ENCODE results near the gene PIAS1. TPM values are rescaled to one million over a fixed set of nuclear protein-coding genes. Genes with fewer than 3 reads are reported as not detected.

Gene PIAS1
- total and polyA plus RNA-seq, 2 donors (not counting 3 experiments of a cell fraction or from before 2014, with no cell fraction given), result 23.7 to 24.2 TPM

DNA sequence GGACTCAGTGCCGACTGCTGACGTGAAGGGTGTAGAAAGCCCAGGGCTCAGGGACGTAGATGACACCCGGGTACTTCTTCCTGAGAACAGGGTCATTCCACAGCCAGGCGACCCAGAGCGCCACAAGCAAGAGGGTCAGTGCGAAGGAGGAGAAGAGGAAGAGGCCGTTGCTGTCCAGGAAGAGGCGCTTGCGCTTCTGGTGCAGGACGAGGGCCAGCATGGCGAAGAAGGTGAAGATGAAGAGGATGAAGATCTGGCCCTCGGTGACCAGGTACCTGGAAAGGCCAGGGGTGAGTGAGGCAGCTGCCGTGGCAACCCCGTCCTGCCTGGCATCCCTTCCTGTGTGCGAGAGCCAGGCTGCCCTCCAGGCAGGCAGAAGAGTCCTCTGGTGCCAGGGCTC lies 154.0 kb downstream of the PIAS1 start:
- no TSS peak for BruUV-seq (replicated peaks)
- CTCF ChIA-PET, result no interaction called here
- dilution Hi-C loops (cut with MboI; ENCODE audit: extremely low pct_ligation_motif_present, low sequenced_read_pairs), result no loop called here

DNA sequence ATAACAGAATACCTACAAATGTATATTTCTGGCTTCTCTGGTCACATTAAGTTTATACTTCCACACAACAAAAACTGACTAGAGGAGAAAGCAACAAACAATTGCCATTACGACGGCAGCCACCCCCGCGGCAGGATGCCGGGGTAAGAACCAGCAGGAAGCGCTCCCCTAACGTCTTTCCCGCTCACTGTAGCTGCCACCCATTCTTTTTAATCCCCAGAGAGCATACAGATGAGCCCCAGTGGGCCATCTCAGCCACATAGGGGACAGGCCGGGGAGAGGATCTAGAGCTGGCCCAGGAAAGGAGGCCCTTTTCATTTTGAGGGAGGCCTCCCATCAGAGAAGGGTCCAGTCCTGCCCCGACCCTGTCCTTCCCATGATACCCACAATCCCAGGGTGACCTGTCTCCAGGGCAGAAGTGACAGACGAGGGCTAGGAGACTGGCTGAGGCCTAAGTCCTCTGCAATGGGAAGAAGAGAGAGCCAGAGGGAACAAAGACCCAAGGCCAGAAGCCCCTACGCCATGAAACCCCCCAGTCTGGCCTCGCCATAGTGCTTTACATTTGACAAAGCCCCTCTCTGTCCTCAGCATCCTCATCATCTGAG lies 154.6 kb downstream of the PIAS1 start:
- no peaks in the 10 kb centered on the region for H3K36me3 ChIP-seq (ENCODE audit: control insufficient read depth in 2 of 2, extremely low read depth in 1 of 2, insufficient read depth in 2 of 2, low read length in 2 of 2)
- no peak overlapping the region for H3K9ac ChIP-seq (replicated peaks; ENCODE audit: extremely low read depth, insufficient read depth, low read length)
- H3K4me2 ChIP-seq (ENCODE audit: insufficient read depth, low read length), result no peak overlapping the region
- H2AFZ ChIP-seq (ENCODE audit: low read depth, low read length), result no peak overlapping the region
- H4K20me1 ChIP-seq (replicated peaks; ENCODE audit: control insufficient read depth, extremely low read depth, insufficient read depth, low read length), result no peaks in the 10 kb centered on the region
- no peaks in the 10 kb centered on the region for H3K9me1 ChIP-seq (replicated peaks; ENCODE audit: control insufficient read depth, extremely low read depth, insufficient read depth, low read length)
- POLR2A ChIA-PET, result no interaction called here
- dilution Hi-C loops (cut with MboI; ENCODE audit: extremely low pct_ligation_motif_present, low sequenced_read_pairs), result no loop called here
- H3K27ac ChIP-seq (ENCODE audit: insufficient read depth, low read depth, low read length), result no peak overlapping the region
- CTCF ChIA-PET, result no interaction called here
- BruUV-seq (replicated peaks), result no TSS peak
- H3K79me2 ChIP-seq (ENCODE audit: control insufficient read depth, insufficient read depth, low read length), result peaks cover 6% of the 10 kb centered on the region
- DNase-seq (ENCODE audit: low read depth, low spot score) (no peak), FAIRE-seq (no peak)
- peaks cover 15% of the 10 kb centered on the region for H3K4me1 ChIP-seq (ENCODE audit: control insufficient read depth, extremely low read depth, insufficient read depth, low read length)
- TF ChIP-seq POLR2AphosphoS5 (IDR thresholded peaks at IDR 0.05; ENCODE audit: insufficient read depth, low read depth, low read length) (no peak), POLR2A (IDR thresholded peaks at IDR 0.05; ENCODE audit: low read depth, low read length) (no peak), JUN (IDR thresholded peaks at IDR 0.05; ENCODE audit: borderline replicate concordance, insufficient read depth, insufficient read length, low read depth) (no peak), FOS (IDR thresholded peaks at IDR 0.05; ENCODE audit: borderline replicate concordance, insufficient read depth, low read length) (no peak)
- H3K27me3 ChIP-seq (ENCODE audit: control insufficient read depth in 2 of 2, insufficient read depth in 2 of 2, low read length in 2 of 2), result no peaks in the 10 kb centered on the region
- H3K4me3 ChIP-seq (replicated peaks in 1 of 3; ENCODE audit: insufficient read depth in 1 of 3, low read depth in 1 of 3, low read length in 3 of 3), result no peak overlapping the region
- no peaks in the 10 kb centered on the region for H3K9me3 ChIP-seq (replicated peaks; ENCODE audit: control insufficient read depth, insufficient read depth, low read length)
- intact Hi-C loops (cut with micrococcal nuclease), result no loop called here

More for the DNA sequence above, 154.0 kb downstream of the PIAS1 start:
- Histone ChIP-seq H2AFZ (ENCODE audit: low read depth, low read length) (no peak overlapping the region), H3K9me1 (replicated peaks; ENCODE audit: control insufficient read depth, extremely low read depth, insufficient read depth, low read length) (no peaks in the 10 kb centered on the region), H3K4me2 (ENCODE audit: insufficient read depth, low read length) (no peak overlapping the region), H3K4me1 (ENCODE audit: control insufficient read depth, extremely low read depth, insufficient read depth, low read length) (peaks cover 15% of the 10 kb centered on the region), H3K9me3 (replicated peaks; ENCODE audit: control insufficient read depth, insufficient read depth, low read length) (no peaks in the 10 kb centered on the region), H3K36me3 (ENCODE audit: control insufficient read depth in 2 of 2, extremely low read depth in 1 of 2, insufficient read depth in 2 of 2, low read length in 2 of 2) (no peaks in the 10 kb centered on the region), H3K79me2 (ENCODE audit: control insufficient read depth, insufficient read depth, low read length) (peaks cover 6% of the 10 kb centered on the region), H3K27ac (ENCODE audit: insufficient read depth, low read depth, low read length) (no peak overlapping the region), H3K4me3 (replicated peaks in 1 of 3; ENCODE audit: insufficient read depth in 1 of 3, low read depth in 1 of 3, low read length in 3 of 3) (no peak overlapping the region), H4K20me1 (replicated peaks; ENCODE audit: control insufficient read depth, extremely low read depth, insufficient read depth, low read length) (no peaks in the 10 kb centered on the region), H3K9ac (replicated peaks; ENCODE audit: extremely low read depth, insufficient read depth, low read length) (no peak overlapping the region), H3K27me3 (ENCODE audit: control insufficient read depth in 2 of 2, insufficient read depth in 2 of 2, low read length in 2 of 2) (no peaks in the 10 kb centered on the region)
- POLR2A ChIA-PET, result no interaction called here
- FAIRE-seq, result no peak
- no peak for TF ChIP-seq MYC (IDR thresholded peaks at IDR 0.05; ENCODE audit: low read depth, low read length)
- no peak for TF ChIP-seq FOS (IDR thresholded peaks at IDR 0.05; ENCODE audit: borderline replicate concordance, insufficient read depth, low read length)
- no peak for TF ChIP-seq EZH2 (IDR thresholded peaks at IDR 0.05; ENCODE audit: borderline replicate concordance, low read depth, low read length, severe bottlenecking)
- no peak for TF ChIP-seq JUN (IDR thresholded peaks at IDR 0.05; ENCODE audit: borderline replicate concordance, insufficient read depth, insufficient read length, low read depth)
- DNase-seq (ENCODE audit: low read depth, low spot score), result no peak
- intact Hi-C loops (cut with micrococcal nuclease), result no loop called here

Measured in endothelial cell of umbilical vein (primary cell).